HepG2 (cell line): Measurements from ENCODE around the gene PARK7. TPM values are rescaled to one million over a fixed set of nuclear protein-coding genes. Genes with fewer than 3 reads are reported as not detected.
A peak's percentile ranks its signal among the peaks of the same experiment; 100 is the strongest.

Experiments used
- BCL6 ChIP-seq: IDR thresholded peaks from 2 replicates; pipeline ENCODE4 v1.6.1; 2016; ENCODE audit warnings: missing genetic modification reagents, missing compliant biosample characterization
- FOXA1 ChIP-seq, 2 experiments: fragments of 450-650 bp in 1 of 2; sonication (generic) in 1 of 2; formaldehyde crosslinking in 1 of 2; IDR thresholded peaks; 2 replicates each; pipeline versions ENCODE4 v1.4.0 to v1.6.1; 2016 to 2020; ENCODE audit warnings: missing genetic modification reagents in 1 of 2
- GABPB1 ChIP-seq: IDR thresholded peaks from 2 replicates; pipeline ENCODE4 v1.6.1; 2016; ENCODE audit warnings: mild to moderate bottlenecking, missing genetic modification reagents, moderate library complexity, missing compliant biosample characterization
- IRF2 ChIP-seq: IDR thresholded peaks from 2 replicates; pipeline ENCODE4 v1.6.1; 2018; ENCODE audit warnings: missing genetic modification reagents, missing compliant biosample characterization
- MXD4 ChIP-seq: IDR thresholded peaks from 2 replicates; pipeline ENCODE4 v1.6.1; 2016; ENCODE audit warnings: mild to moderate bottlenecking, missing biosample characterization, missing genetic modification reagents
- POGK ChIP-seq: sonication (generic); formaldehyde crosslinking; conservative IDR thresholded peaks from 2 replicates; pipeline ENCODE4 v1.8.0; 2022; ENCODE audit warnings: mild to moderate bottlenecking, moderate library complexity, missing genetic modification reagents
- SP4 ChIP-seq: sonication (generic); formaldehyde crosslinking; IDR thresholded peaks from 2 replicates; pipeline ENCODE4 v1.8.1; 2023; ENCODE audit warnings: mild to moderate bottlenecking, missing genetic modification reagents
- ZBTB7B ChIP-seq: sonication (generic); formaldehyde crosslinking; IDR thresholded peaks from 2 replicates; pipeline ENCODE4 v1.4.0; 2020; ENCODE audit warnings: missing genetic modification reagents
- ZMYM4 ChIP-seq: sonication (generic); formaldehyde crosslinking; IDR thresholded peaks from 2 replicates; pipeline ENCODE4 v1.8.1; 2023; ENCODE audit warnings: mild to moderate bottlenecking, missing genetic modification reagents
- ZNF20 ChIP-seq: sonication (generic); formaldehyde crosslinking; IDR thresholded peaks from 2 replicates; pipeline ENCODE4 v1.4.0; 2020; ENCODE audit warnings: mild to moderate bottlenecking, moderate library complexity, missing genetic modification reagents
- ZNF224 ChIP-seq: sonication (generic); formaldehyde crosslinking; IDR thresholded peaks from 2 replicates; pipeline ENCODE4 v1.5.0; 2020; ENCODE audit warnings: mild to moderate bottlenecking, missing genetic modification reagents
- ZNF724P ChIP-seq: sonication (generic); formaldehyde crosslinking; IDR thresholded peaks from 2 replicates; pipeline ENCODE4 v1.8.0; 2022; ENCODE audit warnings: missing genetic modification reagents, borderline replicate concordance
- ZNF841 ChIP-seq: sonication (generic); formaldehyde crosslinking; IDR thresholded peaks from 2 replicates; pipeline ENCODE4 v1.8.1; 2023; ENCODE audit warnings: missing genetic modification reagents, borderline replicate concordance
- polyA plus RNA-seq, 8 experiments: library from polyadenylated mRNA; depleted of rRNA in 3 of 8; stranded (reverse) in 7 of 8; unstranded in 1 of 8; fragments of >200 nt; fragmentation: Illumina TruSeq in 4 of 8; extraction: Trizol in 4 of 8; gene quantifications; 2 replicates each; pipeline versions ENCODE4 v1.2.1 to v1.2.3, GENCODE V29; 2011 to 2016; ENCODE audit warnings: low read depth in 4 of 8, missing spikeins in 1 of 8, mixed read lengths in 1 of 8; ENCODE audit not compliant: insufficient read depth in 1 of 8
- total RNA-seq, 5 experiments: library from RNA; depleted of rRNA; stranded (reverse); fragments of >200 nt; fragmentation: Illumina TruSeq; extraction: Trizol; gene quantifications; 2 replicates each; pipeline ENCODE4 v1.2.3, GENCODE V29; 2016; ENCODE audit warnings: low read depth in 1 of 5
- TF ChIP-seq, protein P1 (sequence below): sonication (generic); formaldehyde crosslinking; IDR thresholded peaks from 2 replicates; pipeline ENCODE4 v1.4.0; 2020; ENCODE audit warnings: low read depth, missing genetic modification reagents
- TF ChIP-seq, protein P2 (sequence below): IDR thresholded peaks from 2 replicates; pipeline ENCODE4 v1.6.1; 2016; ENCODE audit warnings: low read depth, borderline replicate concordance
- TF ChIP-seq, protein P3 (sequence below): sonication (generic); formaldehyde crosslinking; IDR thresholded peaks from 2 replicates; pipeline ENCODE4 v1.5.1; 2020; ENCODE audit warnings: mild to moderate bottlenecking, missing genetic modification reagents, moderate library complexity

PARK7 gene
- total and polyA plus RNA-seq, 2 of the 13 experiments (the other 11 are each of a cell fraction or from before 2014, with no cell fraction given) = 212 to 296 TPM

DNA sequence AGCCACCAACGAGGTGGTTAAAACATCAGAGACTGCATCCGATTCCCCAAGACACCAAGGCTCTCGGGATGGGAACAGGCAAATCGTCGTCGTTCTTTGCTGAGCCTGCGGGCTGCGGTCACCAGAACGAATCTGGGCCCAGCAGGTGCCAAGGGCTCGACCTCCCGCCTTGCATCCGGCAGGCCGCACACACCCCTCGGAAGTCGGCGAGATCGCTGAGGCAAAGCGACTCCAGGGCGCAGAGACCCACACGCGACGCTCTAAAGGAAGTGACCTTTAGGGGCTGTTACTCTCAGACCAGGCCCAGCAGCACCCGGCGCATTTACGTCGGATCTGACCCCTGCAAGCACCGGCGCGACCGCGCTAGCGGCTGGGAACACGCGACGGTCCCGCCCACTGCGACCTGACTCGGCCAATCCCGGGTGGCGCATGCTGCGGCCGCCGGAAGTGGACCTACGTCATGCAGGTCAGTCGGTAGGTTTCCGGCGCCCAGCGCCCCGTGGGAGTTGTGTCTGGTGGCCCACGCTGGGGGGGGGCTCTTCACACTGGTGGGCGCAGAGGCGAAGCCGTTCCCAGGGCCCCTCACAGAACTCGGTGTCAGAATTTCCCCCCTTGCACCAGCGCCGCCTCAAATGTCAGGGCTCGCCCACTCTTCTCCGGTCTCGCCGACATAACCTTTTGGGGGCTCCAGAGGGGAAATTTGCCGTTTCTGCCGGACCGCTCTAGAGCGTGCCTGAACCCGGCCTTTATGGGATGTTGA is 7.5 kb upstream of the PARK7 start (continued):
- TF ChIP-seq FOXA1 (IDR thresholded peaks at IDR 0.05) (no peak), FOXA1 (CRISPR knock-in tag; IDR thresholded peaks at IDR 0.05) (0 out of 2 replicates have a peak, but pooled peaks have one; percentile 13), POGK (CRISPR knock-in tag) (peak; percentile 76), IRF2 (peak; percentile 28; the same call in 1 of the 2 replicates), ZNF20 (no peak), ZMYM4 (CRISPR knock-in tag) (peak; percentile 42; the same call in 1 of the 2 replicates), GABPB1 (CRISPR knock-in tag) (peak; percentile 98), ZNF841 (no peak), ZNF224 (CRISPR knock-in tag) (peak; percentile 87; the same call in 1 of the 2 replicates), BCL6 (CRISPR knock-in tag) (peak; percentile 34; the same call in 1 of the 2 replicates), SP4 (peak; percentile 47; the same call in 1 of the 2 replicates), ZNF724P (peak; percentile 65; the same call in 1 of the 2 replicates), MXD4 (peak; percentile 57; the same call in 1 of the 2 replicates), ZBTB7B (CRISPR knock-in tag) (peak; percentile 80)
- TF ChIP-seq, protein P1, sequence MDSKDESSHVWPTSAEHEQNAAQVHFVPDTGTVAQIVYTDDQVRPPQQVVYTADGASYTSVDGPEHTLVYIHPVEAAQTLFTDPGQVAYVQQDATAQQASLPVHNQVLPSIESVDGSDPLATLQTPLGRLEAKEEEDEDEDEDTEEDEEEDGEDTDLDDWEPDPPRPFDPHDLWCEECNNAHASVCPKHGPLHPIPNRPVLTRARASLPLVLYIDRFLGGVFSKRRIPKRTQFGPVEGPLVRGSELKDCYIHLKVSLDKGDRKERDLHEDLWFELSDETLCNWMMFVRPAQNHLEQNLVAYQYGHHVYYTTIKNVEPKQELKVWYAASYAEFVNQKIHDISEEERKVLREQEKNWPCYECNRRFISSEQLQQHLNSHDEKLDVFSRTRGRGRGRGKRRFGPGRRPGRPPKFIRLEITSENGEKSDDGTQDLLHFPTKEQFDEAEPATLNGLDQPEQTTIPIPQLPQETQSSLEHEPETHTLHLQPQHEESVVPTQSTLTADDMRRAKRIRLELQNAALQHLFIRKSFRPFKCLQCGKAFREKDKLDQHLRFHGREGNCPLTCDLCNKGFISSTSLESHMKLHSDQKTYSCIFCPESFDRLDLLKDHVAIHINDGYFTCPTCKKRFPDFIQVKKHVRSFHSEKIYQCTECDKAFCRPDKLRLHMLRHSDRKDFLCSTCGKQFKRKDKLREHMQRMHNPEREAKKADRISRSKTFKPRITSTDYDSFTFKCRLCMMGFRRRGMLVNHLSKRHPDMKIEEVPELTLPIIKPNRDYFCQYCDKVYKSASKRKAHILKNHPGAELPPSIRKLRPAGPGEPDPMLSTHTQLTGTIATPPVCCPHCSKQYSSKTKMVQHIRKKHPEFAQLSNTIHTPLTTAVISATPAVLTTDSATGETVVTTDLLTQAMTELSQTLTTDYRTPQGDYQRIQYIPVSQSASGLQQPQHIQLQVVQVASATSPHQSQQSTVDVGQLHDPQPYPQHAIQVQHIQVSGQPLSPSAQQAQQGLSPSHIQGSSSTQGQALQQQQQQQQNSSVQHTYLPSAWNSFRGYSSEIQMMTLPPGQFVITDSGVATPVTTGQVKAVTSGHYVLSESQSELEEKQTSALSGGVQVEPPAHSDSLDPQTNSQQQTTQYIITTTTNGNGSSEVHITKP (CRISPR knock-in tag) = peak; percentile 29; the same call in 1 of the 2 replicates
- TF ChIP-seq, protein P2, sequence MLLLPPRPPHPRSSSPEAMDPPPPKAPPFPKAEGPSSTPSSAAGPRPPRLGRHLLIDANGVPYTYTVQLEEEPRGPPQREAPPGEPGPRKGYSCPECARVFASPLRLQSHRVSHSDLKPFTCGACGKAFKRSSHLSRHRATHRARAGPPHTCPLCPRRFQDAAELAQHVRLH = peak; percentile 64; the same call in 1 of the 2 replicates
- TF ChIP-seq, protein P3, sequence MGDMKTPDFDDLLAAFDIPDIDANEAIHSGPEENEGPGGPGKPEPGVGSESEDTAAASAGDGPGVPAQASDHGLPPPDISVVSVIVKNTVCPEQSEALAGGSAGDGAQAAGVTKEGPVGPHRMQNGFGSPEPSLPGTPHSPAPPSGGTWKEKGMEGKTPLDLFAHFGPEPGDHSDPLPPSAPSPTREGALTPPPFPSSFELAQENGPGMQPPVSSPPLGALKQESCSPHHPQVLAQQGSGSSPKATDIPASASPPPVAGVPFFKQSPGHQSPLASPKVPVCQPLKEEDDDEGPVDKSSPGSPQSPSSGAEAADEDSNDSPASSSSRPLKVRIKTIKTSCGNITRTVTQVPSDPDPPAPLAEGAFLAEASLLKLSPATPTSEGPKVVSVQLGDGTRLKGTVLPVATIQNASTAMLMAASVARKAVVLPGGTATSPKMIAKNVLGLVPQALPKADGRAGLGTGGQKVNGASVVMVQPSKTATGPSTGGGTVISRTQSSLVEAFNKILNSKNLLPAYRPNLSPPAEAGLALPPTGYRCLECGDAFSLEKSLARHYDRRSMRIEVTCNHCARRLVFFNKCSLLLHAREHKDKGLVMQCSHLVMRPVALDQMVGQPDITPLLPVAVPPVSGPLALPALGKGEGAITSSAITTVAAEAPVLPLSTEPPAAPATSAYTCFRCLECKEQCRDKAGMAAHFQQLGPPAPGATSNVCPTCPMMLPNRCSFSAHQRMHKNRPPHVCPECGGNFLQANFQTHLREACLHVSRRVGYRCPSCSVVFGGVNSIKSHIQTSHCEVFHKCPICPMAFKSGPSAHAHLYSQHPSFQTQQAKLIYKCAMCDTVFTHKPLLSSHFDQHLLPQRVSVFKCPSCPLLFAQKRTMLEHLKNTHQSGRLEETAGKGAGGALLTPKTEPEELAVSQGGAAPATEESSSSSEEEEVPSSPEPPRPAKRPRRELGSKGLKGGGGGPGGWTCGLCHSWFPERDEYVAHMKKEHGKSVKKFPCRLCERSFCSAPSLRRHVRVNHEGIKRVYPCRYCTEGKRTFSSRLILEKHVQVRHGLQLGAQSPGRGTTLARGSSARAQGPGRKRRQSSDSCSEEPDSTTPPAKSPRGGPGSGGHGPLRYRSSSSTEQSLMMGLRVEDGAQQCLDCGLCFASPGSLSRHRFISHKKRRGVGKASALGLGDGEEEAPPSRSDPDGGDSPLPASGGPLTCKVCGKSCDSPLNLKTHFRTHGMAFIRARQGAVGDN (CRISPR knock-in tag) = peak; percentile 94
